Stimulated activated CD4-positive, alpha-beta T cell treated with anti-CD3 and anti-CD28 coated beads, Interleukin-12 subunit alpha, Interleukin-12 subunit beta, amount 100 ng/mL, for 48 hours (primary cell): ENCODE results near the gene SLC15A1.
"Not testable (repeated sequence)": the region's sequence is repeated elsewhere in the genome, so short reads cannot be mapped to it uniquely, and the experiment has no call there.

Source experiments
- DNase-seq, 3 donors: peaks; one replicate each; pipeline ENCODE4 v3.0.0-alpha.2; 2020; ENCODE audit warnings: low read depth in 2 of 3, low spot score in 1 of 3

The SLC15A1 gene

DNA sequence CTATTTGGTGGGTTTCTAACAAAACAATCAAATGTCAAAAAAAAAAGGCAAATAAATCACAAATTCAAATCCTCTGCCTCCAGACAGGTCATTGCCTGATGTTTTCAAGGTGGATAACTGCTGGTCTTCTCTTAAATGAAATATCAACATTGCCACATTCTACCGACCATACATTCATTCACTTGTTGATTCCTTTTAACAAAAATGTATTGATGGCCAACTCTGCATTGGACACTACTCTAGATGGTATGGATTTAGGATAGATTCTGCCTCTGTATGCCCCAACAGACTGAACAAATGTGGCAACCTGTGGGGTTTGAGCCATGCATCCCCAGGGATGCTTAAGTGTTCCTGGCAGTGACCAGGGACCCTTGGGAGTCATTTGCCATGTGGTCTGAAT, 88.0 kb downstream of the SLC15A1 start:
- DNase-seq, result no peak

DNA sequence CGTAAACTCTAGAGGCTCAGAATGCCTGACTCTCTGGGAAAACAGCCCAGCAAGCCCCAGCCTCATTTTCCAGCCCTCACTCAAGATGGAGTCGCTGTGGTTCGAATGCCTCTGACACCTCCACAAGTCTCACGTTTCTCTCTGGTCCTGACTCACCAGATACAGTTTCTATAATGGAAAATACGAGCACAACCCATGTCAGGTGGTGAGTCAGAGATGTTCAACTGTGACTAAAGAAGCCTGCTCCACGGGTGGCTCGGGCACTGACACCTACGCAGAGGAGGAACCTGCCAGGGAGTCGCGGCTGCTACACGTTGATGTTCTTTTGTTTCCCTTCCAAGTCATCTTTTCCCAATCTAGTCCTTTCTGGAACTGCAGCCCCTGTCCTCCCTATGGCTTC, 88.4 kb downstream of the SLC15A1 start:
- DNase-seq, result peak; percentile 61 to 69 (median 68)

DNA sequence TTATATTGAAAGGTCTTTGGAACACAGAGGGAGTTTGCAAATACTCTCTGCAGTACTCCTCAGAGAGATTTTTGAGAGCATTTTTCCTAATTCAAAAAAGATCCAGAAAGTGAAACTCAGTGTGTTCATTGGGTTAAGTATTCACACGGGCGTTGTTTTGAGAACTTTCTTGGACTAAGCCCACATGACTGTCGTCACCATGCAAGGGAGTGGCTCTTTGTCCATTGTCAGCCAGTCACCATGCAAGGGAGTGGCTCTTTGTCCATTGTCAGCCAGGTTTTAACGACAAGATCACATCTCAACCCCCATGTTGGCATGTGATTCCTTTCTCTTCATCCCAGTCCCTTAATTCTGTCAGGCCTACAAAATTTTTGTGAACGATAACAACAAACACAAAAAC, 94.3 kb downstream of the SLC15A1 start:
- no peak for DNase-seq

DNA sequence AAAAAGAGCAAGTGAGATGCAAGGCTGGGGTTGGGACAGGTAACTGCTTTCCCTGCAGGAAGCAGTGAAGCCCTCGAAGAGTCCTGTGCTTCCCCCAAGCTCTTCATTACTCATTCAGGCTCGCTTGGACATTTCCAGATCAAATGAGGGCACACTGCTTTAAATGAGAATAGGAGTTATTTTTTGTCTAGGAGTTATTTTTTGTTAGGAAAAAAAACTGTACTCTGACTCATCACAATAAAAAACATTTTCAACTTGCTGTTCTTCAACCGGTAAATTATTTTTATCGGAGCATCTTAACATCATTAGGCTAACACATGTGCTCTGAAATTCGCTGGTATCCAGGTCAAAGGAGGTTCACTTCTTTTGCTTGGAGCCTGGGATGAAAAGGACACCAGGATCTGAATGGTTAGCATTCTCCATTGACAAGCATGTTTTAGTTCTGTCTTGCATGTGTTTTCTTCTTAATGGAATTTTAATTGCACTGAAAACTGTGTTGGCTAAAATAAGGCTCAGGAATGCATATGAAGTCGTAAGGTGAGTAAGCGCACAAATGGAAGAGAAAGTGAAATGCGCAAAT, 94.9 kb downstream of the SLC15A1 start:
- no peak for DNase-seq

DNA sequence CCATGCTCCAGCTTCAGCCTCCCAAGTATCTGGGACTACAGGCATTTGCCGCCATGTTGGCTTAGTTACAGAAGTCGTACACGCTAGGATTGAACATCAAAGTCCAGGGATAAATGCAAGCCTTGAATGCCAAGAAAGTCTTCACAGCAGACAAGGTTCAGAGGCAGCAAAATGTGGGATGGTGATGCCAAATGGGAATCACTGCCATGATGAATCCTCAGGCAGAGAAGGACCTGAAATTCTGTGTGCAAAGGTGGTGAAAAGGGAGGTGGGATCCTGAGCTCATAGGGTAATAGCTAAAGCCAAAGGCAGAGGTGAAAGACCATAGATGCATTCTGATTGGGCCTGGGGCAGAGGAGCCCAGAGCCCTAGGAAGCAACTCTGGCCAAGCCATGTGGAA, 96.2 kb downstream of the SLC15A1 start:
- no peak for DNase-seq

DNA sequence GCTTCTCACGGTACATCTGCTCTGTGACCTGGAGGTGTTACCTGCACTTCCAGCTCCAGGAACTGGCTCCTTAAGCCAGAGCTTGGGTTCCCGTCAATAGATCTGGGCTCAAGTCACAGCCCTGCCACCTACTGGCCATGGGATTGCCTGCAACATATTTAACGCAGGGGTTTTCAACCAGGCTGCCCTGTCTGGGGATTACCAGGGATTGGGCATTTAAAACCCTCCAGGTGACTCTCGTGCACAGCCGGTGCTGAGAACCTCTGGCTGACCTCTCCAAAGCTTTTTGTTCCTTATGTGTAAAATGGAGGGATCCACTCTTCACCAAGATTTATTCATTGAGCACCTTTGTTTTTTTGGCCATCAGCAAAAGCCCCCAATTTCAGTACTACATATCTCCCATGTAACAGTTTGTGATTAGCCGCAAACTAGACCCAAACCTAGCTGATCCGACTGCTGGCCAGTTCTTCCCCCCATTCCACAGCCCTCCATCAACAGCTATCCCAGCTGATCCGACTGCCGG, 98.9 kb downstream of the SLC15A1 start:
- DNase-seq, result peak; percentile 60 to 66 (median 62)

DNA sequence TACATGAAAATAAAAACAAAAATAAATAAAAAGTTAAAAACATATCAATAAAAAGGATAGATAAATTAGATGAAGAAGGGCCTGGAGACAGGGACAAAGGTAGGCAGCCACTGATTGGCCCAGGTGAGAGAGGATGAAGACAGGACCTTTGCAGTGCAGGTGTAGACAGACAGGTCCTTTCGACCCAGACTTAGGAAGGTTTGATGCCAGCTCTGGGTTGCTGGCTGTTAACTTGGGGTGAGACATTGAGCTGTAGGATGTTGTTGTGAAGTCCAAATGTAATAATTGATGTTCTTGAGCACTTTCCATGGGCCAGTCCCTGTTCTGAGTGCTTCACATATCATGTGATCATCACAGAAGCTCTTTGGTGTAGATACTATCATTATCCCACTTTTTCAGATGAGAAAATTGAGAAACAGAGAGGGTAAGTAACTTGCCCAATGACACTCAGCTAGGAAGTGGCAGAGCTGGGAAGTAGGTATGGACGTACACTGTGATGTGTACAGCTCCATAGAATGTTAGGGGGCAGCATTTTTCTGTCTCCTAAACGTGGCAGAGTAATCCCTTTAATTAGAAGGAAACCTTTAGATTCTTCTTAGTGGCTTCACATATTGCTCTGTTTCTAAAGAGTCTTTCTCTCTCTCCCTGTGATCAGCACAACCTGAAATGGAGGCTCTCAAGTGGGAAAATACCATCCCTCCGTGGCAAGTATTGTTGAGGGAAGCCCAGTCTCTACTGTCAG, 99.6 kb downstream of the SLC15A1 start:
- no peak for DNase-seq

DNA sequence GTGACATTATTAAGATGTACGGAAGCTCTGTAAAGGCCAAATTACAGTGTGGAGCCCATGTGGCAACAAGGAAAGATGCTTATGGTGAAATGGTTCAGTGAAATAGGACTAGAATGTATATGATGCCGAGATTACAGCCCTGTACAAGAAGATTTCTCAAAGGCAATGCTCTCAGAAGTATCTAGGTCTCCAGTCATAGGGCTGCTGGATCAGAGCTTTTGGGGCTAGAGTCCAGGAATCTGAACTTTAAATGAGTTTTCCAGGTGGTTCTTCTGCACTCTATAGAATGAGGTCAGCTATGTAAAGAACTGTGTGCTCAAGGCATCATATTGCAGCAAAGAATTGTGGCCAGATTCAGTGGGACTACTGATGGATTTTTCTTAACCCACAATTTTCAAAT, 100.2 kb downstream of the SLC15A1 start:
- no peak for DNase-seq

DNA sequence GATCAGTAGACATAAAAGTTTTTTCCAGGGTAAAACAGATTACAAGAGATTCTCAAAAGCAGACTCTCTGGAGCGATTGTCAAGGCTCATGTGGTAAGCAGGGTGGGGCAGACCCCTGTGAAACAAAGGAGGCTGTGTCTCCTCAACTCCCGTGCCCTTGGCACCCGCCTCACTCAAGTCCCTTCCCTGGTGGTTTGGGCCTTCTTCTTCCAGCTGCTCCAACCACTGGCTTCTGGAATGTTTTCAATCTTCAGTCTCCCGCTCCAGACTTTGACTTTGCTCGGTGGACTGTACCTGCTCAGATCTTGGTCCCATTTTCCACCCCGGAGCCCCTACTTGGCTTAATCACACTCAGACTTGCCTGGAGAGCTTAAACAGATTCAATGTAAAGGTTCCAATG, 100.7 kb downstream of the SLC15A1 start:
- DNase-seq, result no peak

DNA sequence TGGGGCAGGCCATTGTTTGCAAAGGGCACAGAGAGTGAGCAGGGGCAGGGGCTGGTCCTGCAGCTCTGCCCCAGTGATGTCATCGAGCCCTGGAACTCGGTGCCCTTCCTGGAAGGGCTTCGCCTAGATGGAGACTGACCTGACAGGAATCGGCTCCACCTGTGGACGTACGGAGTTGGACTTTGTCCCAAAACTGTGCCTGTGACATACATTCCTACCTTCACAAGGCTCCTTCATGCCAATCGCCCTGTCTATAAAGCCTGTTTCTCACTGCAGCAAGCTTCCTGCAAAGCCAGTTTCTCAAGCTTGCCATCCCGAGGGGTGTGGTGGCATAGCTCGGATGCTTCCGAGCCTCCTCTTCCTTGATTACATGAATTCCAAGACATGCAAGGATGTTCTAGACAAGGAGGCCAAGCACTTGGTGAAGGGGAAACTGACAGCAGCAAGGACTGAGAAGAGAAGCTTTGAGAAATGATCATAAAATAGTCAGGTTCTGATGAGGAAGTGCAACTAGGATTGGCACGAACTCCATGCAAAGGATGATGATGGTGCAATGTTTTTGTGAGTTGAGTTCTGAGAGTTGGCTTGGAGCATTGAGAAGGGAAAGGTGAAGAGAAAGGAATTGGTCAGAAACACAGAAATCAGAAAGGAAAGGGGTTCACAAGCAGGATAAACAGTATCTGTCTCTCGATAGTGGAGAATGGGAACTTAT, 101.9 kb downstream of the SLC15A1 start:
- no peak for DNase-seq

DNA sequence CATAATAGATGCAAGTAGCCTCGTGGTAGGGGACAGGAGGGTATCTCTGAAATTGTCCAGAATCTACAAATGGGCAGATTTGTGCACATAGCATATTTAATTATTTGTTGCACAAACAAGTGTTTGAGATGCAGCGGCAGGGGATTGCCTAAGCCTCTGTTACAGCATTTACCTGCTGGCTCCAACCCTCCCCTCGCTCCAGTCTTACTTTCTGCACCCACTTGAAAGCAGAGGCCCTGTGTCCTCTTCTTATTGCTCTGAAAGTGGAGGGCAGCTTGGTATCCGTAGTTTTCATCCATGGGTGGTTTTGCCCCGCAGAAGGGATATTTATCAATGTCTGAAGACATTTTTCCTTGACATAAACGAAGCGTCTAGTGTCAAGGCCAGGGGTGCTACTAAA, 102.6 kb downstream of the SLC15A1 start:
- no peak for DNase-seq

DNA sequence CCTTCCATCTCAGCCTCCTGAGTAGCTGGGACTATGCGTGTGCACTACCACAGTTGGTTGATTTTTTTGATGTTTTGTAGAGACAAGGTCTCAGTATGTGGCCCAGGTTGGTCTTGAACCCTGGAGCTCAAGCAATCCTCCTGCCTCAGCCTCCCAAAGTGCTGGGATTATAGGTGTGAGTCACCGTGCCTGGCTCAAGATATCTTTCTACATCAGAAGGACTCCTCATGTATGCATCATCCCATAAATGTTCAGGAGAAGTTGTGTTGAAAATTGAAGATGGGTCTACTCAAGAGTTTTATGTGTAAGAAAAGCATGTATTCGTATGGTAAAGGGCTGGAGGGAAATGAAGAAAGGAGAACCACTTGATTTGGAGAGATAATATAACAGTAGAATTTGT, 103.8 kb downstream of the SLC15A1 start:
- DNase-seq, result no peak

DNA sequence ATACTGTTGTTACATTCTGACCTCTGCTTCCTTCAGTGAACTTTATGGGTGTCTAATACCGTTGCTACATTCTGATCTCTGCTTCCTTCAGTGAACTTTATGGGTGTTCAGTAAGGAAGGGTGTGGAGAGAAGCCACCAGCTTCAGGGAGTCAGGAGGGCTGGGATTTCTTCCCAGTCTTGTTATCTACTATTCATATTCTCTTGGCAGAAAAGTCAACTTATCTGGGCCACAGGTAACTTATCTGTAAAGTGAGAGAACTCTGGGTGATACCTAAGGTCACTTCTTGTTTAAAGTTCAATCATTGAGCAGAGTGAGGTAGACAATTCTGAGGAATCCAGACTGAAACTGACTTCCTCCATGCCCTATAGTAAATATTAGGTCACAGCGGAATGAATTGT, 104.3 kb downstream of the SLC15A1 start:
- DNase-seq, result no peak

DNA sequence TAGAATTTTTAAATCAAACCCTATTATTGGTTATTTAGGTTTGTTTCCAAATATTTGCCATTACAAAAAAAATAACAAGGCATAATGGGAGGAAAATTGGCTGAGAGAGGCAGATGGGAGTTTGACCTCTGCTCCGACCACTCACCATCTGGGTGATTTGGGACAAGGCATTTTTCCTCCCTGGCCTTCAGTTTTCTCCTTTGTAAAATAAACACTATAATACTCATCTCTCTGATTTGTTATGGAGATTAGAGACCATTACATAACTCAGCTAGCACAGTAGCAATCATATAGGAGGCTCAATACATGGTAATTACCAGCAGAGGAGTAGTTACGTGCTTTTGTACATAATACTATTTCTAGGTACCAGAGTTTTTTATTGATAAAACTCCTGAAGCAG, 105.4 kb downstream of the SLC15A1 start:
- no peak for DNase-seq

DNA sequence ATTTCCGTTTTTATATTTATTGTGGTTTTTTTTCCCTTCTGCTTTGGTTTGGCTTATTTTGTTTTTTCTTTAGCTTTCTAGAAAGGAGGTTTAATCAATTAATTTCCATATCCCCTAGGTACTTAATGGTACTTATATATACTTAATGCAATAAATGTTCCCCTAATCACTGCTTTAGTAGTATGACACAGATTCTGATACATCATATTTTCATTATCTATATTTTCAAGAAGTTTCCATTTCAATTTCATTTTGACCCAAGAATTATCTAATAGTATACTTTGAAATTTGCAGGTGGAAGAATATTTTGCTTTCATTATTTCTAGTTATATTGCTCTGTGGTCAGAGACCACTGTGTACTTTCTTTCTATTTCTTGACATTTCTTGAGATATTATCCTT, 109.0 kb downstream of the SLC15A1 start:
- DNase-seq, result no peak

DNA sequence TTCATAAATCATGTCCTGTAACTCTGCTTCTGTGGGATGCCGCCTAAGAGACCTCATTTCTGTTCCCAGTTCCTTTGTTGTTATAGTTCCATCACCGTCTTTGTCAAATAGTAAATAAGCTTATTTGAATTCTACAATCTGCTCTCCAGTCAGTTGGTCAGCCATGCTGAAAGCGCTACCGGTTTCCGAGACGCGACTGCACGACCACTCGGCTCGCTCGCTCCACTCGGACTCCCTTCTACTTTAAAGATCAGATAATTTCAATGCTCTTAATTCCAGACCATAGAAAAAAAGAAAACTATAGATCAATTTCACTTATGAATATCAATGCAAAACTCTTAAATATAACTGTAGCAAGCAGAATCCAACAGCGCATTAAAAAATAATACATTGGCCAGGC, 111.4 kb downstream of the SLC15A1 start:
- DNase-seq, result no peak

DNA sequence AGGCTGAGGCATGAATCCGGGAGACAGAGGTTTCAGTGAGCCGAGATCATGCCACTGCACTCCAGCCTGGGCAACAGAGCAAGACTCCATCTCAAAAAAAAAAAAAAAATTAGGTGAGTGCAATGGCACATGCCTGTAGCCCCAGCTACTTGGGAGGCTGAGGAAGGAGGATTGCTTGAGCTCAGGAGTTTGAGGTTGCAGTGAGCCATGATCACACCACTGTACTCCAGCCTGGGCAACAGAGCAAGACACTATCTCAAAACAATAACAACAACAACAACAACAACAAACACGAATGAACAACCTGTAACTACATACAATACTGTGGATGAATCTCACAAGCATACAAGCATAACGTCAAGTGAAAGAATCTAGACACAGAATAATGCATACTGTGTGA, 112.7 kb downstream of the SLC15A1 start:
- not testable (repeated sequence) for DNase-seq

DNA sequence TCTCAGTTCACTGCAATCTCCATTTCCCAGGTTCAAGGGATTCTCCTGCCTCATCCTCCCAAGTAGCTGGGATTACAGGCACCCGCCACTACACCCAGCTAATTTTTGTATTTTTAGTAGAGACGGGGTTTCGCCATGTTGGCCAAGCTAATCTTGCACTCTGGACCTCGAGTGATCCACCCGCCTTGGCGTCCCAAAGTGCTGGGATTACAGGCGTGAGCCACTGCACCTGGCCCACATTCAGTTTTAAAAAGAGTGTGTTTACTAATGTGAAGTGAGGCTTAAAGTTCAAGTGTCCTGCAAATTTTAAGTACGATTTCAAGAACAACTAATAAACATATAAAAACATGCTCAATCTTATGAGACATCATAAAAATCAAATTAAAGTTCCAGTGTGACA, 114.1 kb downstream of the SLC15A1 start:
- not testable (repeated sequence) for DNase-seq
